Hepatic stellate cell (primary cell): ENCODE results near the gene HTR3B.
"Not testable (repeated sequence)": the region's sequence is repeated elsewhere in the genome, so short reads cannot be mapped to it uniquely, and the experiment has no call there.

Experiments
- DNase-seq: peaks from one replicate; pipeline ENCODE4 v3.0.0; 2011; ENCODE audit warnings: low spot score

Gene HTR3B

DNA sequence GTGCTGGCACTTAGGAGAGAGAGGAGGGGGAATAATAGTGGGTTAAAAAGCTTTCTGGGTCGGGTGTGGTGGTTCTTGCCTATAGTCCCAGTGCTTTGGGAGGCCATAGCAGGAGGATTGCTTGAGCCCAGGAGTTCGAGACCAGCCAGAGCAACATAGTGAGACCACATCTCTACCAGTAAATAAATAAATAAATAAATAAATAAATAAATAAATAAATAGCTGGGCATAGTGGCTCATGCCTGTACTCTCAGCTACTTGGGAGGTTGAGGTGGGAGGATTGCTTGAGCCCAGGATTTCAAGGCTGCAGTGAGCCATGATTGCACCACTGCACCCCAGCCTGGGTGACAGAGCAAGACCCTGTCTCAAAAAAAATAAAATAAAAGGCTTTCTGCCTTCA is 41.6 kb downstream of the HTR3B start:
- not testable (repeated sequence) for DNase-seq

- DNase-seq, result no peak
These were observed 43.4 kb downstream of the HTR3B start for GRCh38 chr11:113947994-113948393.

- DNase-seq, result no peak
These were observed 45.3 kb downstream of the HTR3B start for GRCh38 chr11:113949891-113950290.

GRCh38 chr11:113951537-113951936 is 46.9 kb downstream of the HTR3B start:
- DNase-seq, result no peak

GRCh38 chr11:113952070-113952469 is 47.5 kb downstream of the HTR3B start:
- DNase-seq, result no peak

DNA sequence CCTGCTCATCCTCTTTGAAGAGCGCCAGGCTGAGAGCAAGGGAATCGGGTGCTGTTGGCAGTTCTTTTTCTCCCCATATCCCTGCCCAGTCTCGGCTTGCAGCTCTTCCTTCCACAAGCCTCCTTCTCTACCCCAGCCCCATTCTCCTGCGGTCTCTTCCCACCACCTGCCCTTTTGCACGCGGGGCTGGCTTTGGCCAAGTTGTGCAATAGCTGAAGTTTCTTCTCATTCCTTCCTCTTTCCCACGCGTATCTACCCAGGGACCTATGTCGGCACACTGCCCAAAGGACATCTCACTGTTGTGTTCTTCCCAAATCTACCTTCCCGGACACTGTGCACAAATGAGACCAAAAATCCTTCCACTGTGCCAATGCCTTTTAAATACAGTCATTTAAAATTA is 48.0 kb downstream of the HTR3B start:
- no peak for DNase-seq

GRCh38 chr11:113954235-113954634 is 49.6 kb downstream of the HTR3B start:
- DNase-seq, result no peak

- no peak for DNase-seq
These were observed 52.4 kb downstream of the HTR3B start for GRCh38 chr11:113956986-113957385.

- DNase-seq, result no peak
These were observed 56.2 kb downstream of the HTR3B start for GRCh38 chr11:113960702-113961330.

- no peak for DNase-seq
These were observed 62.8 kb downstream of the HTR3B start for GRCh38 chr11:113967361-113967760.

- DNase-seq, result no peak
These were observed 67.1 kb downstream of the HTR3B start for GRCh38 chr11:113971506-113972195.

DNA sequence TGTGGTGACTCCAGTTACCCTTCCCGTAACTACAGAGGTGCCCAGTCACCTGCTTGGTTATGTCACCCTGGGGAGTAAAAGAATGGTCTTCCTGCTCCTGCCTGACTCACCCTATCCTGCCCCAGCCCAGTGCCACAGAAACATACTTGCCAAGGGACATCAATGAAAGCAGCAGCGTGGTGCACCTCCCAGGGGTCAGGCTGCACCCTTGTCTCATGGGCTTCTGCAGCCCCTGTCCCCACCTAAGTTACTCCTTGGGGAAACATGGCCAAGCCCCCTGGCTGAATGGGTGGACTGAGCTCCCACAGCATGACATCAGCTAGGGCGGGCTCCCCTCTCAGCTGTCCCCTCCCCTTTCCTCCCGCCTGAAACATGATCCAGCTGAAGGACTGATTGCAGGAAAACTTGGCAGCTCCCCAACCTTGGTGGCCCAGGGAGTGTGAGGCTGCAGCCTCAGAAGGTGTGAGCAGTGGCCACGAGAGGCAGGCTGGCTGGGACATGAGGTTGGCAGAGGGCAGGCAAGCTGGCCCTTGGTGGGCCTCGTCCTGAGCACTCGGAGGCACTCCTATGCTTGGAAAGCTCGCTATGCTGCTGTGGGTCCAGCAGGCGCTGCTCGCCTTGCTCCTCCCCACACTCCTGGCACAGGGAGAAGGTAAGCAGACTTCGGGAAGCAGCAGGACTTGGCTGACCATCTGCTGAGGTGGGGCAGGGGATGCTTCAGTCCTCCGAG is 70.3 kb downstream of the HTR3B start, which contains the start of gene HTR3A:
Gene HTR3A, plus strand, starts transcription at position 368 of the 730 bp plus-strand sequence. Its CDS starts 218 bp downstream, at position 586.
- no peak for DNase-seq

DNA sequence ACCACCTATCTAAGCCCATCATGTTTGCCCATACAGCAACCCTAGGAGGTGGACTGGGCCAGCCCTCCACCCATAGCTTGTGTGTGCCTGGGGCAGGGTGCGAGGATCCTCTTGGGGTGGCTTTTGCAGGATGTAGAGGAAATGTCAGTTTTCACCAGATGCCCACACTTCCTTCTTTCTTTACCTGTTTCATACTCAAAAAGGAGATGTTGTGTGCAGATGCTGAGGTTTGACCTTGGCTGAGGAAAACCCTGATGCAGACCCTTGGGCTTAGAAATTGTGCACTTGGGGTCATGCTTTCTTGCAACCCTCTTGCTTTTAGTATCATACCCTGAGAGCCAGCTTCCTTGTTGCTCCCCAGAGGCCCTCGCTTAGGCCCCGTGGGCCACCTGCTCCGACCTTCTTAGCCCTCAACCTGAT is 72.5 kb downstream of the HTR3B start:
- DNase-seq, result no peak

DNA sequence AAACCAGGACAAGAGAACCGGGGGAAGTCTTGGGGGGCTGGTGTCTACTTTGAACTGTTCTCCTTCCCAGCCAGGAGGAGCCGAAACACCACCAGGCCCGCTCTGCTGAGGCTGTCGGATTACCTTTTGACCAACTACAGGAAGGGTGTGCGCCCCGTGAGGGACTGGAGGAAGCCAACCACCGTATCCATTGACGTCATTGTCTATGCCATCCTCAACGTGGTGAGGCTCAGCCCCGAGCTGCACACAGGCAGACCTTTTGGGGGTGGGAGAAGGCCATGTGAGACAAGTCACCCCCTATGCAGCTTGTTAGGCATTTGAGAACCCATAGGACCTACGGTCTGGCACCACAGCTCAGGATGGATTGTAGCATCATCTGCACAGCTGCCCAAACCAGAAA is 73.1 kb downstream of the HTR3B start:
- DNase-seq, result no peak

- DNase-seq, result no peak
These were observed 74.8 kb downstream of the HTR3B start for GRCh38 chr11:113979431-113979830.

- no peak for DNase-seq
These were observed 76.2 kb downstream of the HTR3B start for GRCh38 chr11:113980785-113981184.

- DNase-seq, result no peak
These were observed 77.7 kb downstream of the HTR3B start for GRCh38 chr11:113982306-113982705.

DNA sequence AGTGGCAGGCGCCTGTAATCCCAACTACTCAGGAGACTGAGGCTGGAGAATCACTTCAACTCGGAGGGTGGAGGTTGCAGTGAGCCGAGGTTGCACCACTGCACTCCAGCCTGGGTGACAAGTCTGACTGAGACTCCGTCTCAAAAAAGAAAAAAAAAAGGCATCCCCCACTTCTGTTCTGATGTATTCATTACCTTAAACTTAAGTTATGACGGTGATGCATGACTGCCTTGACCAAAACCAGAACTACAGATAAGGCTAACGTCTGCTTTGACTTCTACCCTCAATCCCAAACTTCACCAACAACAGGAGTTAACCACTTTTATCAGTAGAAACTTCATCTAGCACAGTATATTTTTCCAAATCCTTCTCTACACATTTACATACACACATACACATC is 80.2 kb downstream of the HTR3B start:
- no peak for DNase-seq

DNA sequence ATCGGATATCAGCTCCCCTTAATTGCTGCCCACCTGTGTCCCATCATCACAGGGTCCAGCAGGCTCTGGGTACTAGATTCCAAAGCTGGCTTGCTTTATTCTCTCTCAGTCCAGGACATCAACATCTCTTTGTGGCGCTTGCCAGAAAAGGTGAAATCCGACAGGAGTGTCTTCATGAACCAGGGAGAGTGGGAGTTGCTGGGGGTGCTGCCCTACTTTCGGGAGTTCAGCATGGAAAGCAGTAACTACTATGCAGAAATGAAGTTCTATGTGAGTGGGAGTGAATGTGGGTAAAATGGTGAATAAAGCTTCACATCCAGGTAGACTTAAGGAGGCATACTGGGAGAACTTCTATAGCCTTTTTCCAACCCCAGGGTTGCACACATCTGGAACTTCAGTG is 81.3 kb downstream of the HTR3B start:
- DNase-seq, result no peak

DNA sequence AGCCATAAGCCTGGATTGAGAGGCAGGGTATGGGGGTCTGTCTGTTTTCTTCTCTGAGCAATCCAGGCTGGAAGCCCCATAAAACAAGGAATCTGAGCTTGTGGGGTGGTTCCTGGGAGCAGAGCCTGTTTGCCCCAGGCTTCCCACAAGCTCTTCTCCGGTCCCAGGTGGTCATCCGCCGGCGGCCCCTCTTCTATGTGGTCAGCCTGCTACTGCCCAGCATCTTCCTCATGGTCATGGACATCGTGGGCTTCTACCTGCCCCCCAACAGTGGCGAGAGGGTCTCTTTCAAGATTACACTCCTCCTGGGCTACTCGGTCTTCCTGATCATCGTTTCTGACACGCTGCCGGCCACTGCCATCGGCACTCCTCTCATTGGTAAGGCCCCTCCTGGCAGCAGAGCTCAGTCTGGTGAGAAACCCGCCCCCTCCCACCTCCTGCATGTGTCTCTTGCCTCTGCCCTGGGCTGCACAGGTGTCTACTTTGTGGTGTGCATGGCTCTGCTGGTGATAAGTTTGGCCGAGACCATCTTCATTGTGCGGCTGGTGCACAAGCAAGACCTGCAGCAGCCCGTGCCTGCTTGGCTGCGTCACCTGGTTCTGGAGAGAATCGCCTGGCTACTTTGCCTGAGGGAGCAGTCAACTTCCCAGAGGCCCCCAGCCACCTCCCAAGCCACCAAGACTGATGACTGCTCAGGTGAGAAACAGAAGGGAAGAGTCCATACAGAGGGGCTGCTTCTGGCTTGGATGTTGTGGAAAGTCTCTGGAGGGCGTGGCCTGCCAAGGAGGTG is 82.0 kb downstream of the HTR3B start:
- no peak for DNase-seq

DNA sequence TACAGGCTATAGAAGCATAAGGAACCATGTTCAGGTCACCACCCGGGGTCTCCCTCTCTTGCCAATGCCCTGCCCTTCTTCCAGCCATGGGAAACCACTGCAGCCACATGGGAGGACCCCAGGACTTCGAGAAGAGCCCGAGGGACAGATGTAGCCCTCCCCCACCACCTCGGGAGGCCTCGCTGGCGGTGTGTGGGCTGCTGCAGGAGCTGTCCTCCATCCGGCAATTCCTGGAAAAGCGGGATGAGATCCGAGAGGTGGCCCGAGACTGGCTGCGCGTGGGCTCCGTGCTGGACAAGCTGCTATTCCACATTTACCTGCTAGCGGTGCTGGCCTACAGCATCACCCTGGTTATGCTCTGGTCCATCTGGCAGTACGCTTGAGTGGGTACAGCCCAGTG is 84.8 kb downstream of the HTR3B start:
- DNase-seq, result no peak

DNA sequence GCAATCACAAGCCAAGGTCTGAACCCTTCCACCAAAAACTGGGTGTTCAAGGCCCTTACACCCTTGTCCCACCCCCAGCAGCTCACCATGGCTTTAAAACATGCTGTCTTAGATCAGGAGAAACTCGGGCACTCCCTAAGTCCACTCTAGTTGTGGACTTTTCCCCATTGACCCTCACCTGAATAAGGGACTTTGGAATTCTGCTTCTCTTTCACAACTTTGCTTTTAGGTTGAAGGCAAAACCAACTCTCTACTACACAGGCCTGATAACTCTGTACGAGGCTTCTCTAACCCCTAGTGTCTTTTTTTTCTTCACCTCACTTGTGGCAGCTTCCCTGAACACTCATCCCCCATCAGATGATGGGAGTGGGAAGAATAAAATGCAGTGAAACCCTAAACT is 85.3 kb downstream of the HTR3B start:
- no peak for DNase-seq
